HEK293 (cell line): ENCODE measurements around the gene PTGIR.

Source experiments
- CTCF ChIA-PET: fragments of 350-600 bp; formaldehyde crosslinking; extraction: SDS; loops from one replicate; lab custom pipeline; 2021; ENCODE audit warnings: antibody characterized with exemption; lab: Yijun Ruan, JAX
- POLR2A ChIA-PET: fragments of 300-600 bp; formaldehyde crosslinking; extraction: SDS; loops from one replicate; lab custom pipeline; 2020; ENCODE audit warnings: antibody characterized with exemption, inconsistent platforms; lab: Yijun Ruan, JAX
- H3K27ac ChIP-seq: fragments of 200-500 bp; sonication (Bioruptor generic); 2 replicates; pipeline ENCODE4 v1.5.1; 2014; ENCODE audit warnings: low read depth, low read length, control low read depth, inconsistent platforms; ENCODE audit errors: extremely low read depth
- H3K36me3 ChIP-seq, 2 experiments: fragments of 200-500 bp in 1 of 2; sonication (Bioruptor generic) in 1 of 2; 1 replicate in 1 of 2; 2 replicates in 1 of 2; pipeline ENCODE4 v1.5.1; 2014 to 2017; ENCODE audit warnings: inconsistent platforms in 2 of 2, low read length in 2 of 2; ENCODE audit not compliant: control insufficient read depth in 2 of 2, insufficient read depth in 1 of 2
- H3K4me1 ChIP-seq: fragments of 200-500 bp; sonication (Bioruptor generic); 2 replicates; pipeline ENCODE4 v1.5.1; 2014; ENCODE audit warnings: mild to moderate bottlenecking, low read length, inconsistent platforms; ENCODE audit not compliant: control insufficient read depth, insufficient read depth
- H3K4me3 ChIP-seq: 2 replicates; pipeline ENCODE4 v1.5.1; 2011; ENCODE audit warnings: low read depth, mild to moderate bottlenecking, control low read depth, low read length, moderate library complexity
- H3K9me3 ChIP-seq: fragments of 200-500 bp; sonication (Bioruptor generic); 2 replicates; pipeline ENCODE4 v1.5.1; 2014; ENCODE audit warnings: low read depth, low read length, inconsistent platforms; ENCODE audit not compliant: control insufficient read depth, insufficient read depth
- EGR2 ChIP-seq: fragments of 450-650 bp; formaldehyde crosslinking; IDR thresholded peaks from 2 replicates; pipeline ENCODE4 v1.5.1; 2016; ENCODE audit warnings: low read depth, missing biosample characterization, missing genetic modification characterization
- ZBTB7A ChIP-seq: fragments of 450-650 bp; formaldehyde crosslinking; IDR thresholded peaks from 2 replicates; pipeline ENCODE4 v1.5.1; 2016; ENCODE audit warnings: low read depth, missing biosample characterization, missing genetic modification characterization
- ZFHX2 ChIP-seq: fragments of 450-650 bp; formaldehyde crosslinking; conservative IDR thresholded peaks from 2 replicates; pipeline ENCODE4 v1.5.1; 2016; ENCODE audit warnings: missing biosample characterization, missing genetic modification characterization
- ZFP3 ChIP-seq: fragments of 450-650 bp; formaldehyde crosslinking; IDR thresholded peaks from 2 replicates; pipeline ENCODE4 v1.5.1; 2016; ENCODE audit warnings: low read depth, missing biosample characterization, missing genetic modification characterization
- ZFP41 ChIP-seq: fragments of 450-650 bp; formaldehyde crosslinking; IDR thresholded peaks from 2 replicates; pipeline ENCODE4 v1.5.1; 2016; ENCODE audit warnings: missing biosample characterization, missing genetic modification characterization, borderline replicate concordance
- ZNF155 ChIP-seq: fragments of 450-650 bp; formaldehyde crosslinking; IDR thresholded peaks from 2 replicates; pipeline ENCODE4 v1.5.1; 2016; ENCODE audit warnings: missing biosample characterization, missing genetic modification characterization
- ZNF449 ChIP-seq: fragments of 450-650 bp; formaldehyde crosslinking; IDR thresholded peaks from 2 replicates; pipeline ENCODE4 v1.5.1; 2017; ENCODE audit warnings: missing biosample characterization, mild to moderate bottlenecking, missing genetic modification characterization, moderate library complexity
- ZNF514 ChIP-seq: fragments of 450-650 bp; formaldehyde crosslinking; IDR thresholded peaks from 2 replicates; pipeline ENCODE4 v1.5.1; 2016; ENCODE audit warnings: missing biosample characterization, missing genetic modification characterization
- ZNF624 ChIP-seq: fragments of 450-650 bp; formaldehyde crosslinking; IDR thresholded peaks from 2 replicates; pipeline ENCODE4 v1.5.1; 2017; ENCODE audit warnings: missing biosample characterization, missing genetic modification characterization
- ZNF707 ChIP-seq: fragments of 450-650 bp; formaldehyde crosslinking; IDR thresholded peaks from 2 replicates; pipeline ENCODE4 v1.5.1; 2016; ENCODE audit warnings: missing biosample characterization, missing genetic modification characterization
- ZNF785 ChIP-seq: fragments of 450-650 bp; formaldehyde crosslinking; IDR thresholded peaks from 2 replicates; pipeline ENCODE4 v1.5.1; 2016; ENCODE audit warnings: missing biosample characterization, missing genetic modification characterization
- ZNF837 ChIP-seq: fragments of 450-650 bp; formaldehyde crosslinking; IDR thresholded peaks from 2 replicates; pipeline ENCODE4 v1.5.1; 2016; ENCODE audit warnings: missing biosample characterization, missing genetic modification characterization
- ZSCAN18 ChIP-seq: fragments of 450-650 bp; formaldehyde crosslinking; IDR thresholded peaks from 2 replicates; pipeline ENCODE4 v1.5.1; 2016; ENCODE audit warnings: missing biosample characterization, missing genetic modification characterization
- TF ChIP-seq, protein P1 (sequence below): sonication (generic); formaldehyde crosslinking; IDR thresholded peaks from 2 replicates; pipeline ENCODE4 v1.8.1; 2022; ENCODE audit warnings: mild to moderate bottlenecking, moderate library complexity, missing genetic modification reagents

PTGIR gene

GRCh38 chr19:46607448-46607841, 17.4 kb downstream of the PTGIR start:
- Histone ChIP-seq H3K4me3 (no peak overlapping the region), H3K27ac (no peak overlapping the region), H3K36me3 (peaks cover 37 to 76% of the 10 kb centered on the region in 2 experiments), H3K4me1 (peaks cover 8% of the 10 kb centered on the region), H3K9me3 (no peaks in the 10 kb centered on the region)
- no peak for TF ChIP-seq ZNF707
- no peak for TF ChIP-seq ZNF785 (tag by site-specific recombination)
- TF ChIP-seq ZNF624 = no peak
- TF ChIP-seq ZFHX2 (tag by site-specific recombination) = peak; percentile 79
- TF ChIP-seq, protein P1, sequence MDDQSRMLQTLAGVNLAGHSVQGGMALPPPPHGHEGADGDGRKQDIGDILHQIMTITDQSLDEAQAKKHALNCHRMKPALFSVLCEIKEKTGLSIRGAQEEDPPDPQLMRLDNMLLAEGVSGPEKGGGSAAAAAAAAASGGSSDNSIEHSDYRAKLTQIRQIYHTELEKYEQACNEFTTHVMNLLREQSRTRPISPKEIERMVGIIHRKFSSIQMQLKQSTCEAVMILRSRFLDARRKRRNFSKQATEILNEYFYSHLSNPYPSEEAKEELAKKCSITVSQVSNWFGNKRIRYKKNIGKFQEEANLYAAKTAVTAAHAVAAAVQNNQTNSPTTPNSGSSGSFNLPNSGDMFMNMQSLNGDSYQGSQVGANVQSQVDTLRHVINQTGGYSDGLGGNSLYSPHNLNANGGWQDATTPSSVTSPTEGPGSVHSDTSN (CRISPR knock-in tag) = no peak
- peak; percentile 91 for TF ChIP-seq EGR2 (tag by site-specific recombination)
- POLR2A ChIA-PET = no interaction called here
- CTCF ChIA-PET = interaction anchor here (1.4 to 3.5 kb wide), 3 partner anchors 10 to 78 kb away, joined by 3 to 23 read pairs (median 17); partner anchors contain the start of gene DACT3

- CTCF ChIA-PET = interaction anchor here (0.8 to 3.5 kb wide), 6 partner anchors 7 to 160 kb away, joined by 3 to 23 read pairs (median 10); partner anchors contain the start of gene DACT3
- H3K9me3 ChIP-seq = no peaks in the 10 kb centered on the region
- no peak overlapping the region for H3K4me3 ChIP-seq
- H3K36me3 ChIP-seq = peaks cover 37 to 76% of the 10 kb centered on the region in 2 experiments
- TF ChIP-seq ZFP41 (tag by site-specific recombination) = no peak
- no peak for TF ChIP-seq ZNF514 (tag by site-specific recombination)
- TF ChIP-seq ZBTB7A = no peak
- no peak for TF ChIP-seq ZNF155 (tag by site-specific recombination)
- TF ChIP-seq ZFP3 (tag by site-specific recombination) = no peak
- no peak for TF ChIP-seq ZSCAN18
- TF ChIP-seq, all 188 proteins: peak for 0
- no peak overlapping the region for H3K27ac ChIP-seq
- H3K4me1 ChIP-seq = peaks cover 8% of the 10 kb centered on the region
- POLR2A ChIA-PET = interaction anchor here (1.2 kb wide), 1 partner anchor 19 kb away, joined by 3 read pairs; no protein-coding TSS in a partner anchor
Measured at GRCh38 chr19:46606681-46607447, 18.0 kb downstream of the PTGIR start.

GRCh38 chr19:46606019-46606418, 18.9 kb downstream of the PTGIR start:
- H3K4me1 ChIP-seq = peaks cover 8% of the 10 kb centered on the region
- TF ChIP-seq ZNF837 (tag by site-specific recombination) = no peak
- TF ChIP-seq ZNF449 (tag by site-specific recombination) = peak; percentile 69
- H3K36me3 ChIP-seq = peaks cover 37 to 74% of the 10 kb centered on the region in 2 experiments
- H3K9me3 ChIP-seq = no peaks in the 10 kb centered on the region
- POLR2A ChIA-PET = interaction anchor here (1.1 to 1.5 kb wide), 3 partner anchors 11 to 20 kb away, joined by 3 read pairs; no protein-coding TSS in a partner anchor
- CTCF ChIA-PET = interaction anchor here (1.0 to 3.5 kb wide), 5 partner anchors 8 to 161 kb away, joined by 3 to 23 read pairs (median 17); partner anchors contain the start of gene DACT3
- peak overlapping the region; percentile 17; the same call in 1 of the 2 replicates for H3K27ac ChIP-seq
- no peak overlapping the region for H3K4me3 ChIP-seq
